ENCODE measurements around the gene NAPB. TPM values are rescaled to one million over a fixed set of nuclear protein-coding genes. Genes with fewer than 3 reads are reported as not detected.

NAPB gene
- polyA plus RNA-seq, 1 experiment: 6.4 TPM

DNA sequence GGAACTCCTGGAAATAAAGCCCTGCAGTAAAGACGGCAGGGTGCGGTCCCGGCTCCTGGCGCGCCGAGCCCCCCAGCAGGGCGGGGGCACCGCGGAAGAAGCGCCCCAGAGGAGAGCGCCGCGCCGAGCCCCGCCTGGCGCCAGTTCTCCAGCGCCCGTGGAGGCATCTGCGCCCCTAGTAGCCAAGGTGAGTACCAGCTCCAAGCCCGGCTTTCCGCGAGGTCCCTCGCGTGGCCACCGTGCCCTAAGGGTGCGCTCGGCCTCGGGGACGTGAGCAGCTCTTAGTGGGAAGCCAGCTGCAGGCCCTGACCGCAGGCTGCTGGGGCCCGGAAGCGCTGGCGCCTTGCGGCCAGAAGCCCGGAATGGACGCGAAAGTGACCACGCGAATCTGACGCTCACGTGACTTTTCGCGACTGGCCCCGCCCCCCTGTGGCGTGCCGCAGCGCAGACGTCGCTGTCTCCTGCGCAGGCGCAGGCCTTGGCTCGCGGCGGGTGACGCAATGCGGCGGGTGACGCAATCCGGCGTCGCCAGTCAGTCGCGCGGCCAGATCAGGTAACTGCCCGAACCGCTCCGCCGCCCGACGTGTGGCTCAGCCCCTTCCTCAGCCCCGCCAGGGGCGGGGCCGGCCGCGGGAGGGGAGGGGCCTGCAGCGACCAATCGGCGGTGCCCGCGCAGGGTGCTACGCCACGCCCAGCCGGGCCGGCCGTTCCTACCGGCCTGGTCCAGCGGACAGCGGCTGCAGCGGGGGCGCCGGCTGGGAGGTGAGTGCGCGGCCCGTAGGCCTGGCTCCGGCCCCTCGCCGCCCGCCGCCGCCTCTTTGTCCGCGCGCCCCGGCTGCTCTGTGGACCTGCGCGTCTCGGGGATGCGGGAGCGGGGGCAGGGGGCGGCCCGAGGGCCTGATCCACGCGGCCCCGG lies 59.6 kb downstream of the NAPB start, which contains the start of gene GZF1:
GZF1 (plus strand) TSS at position 707 of the 916 bp plus-strand sequence. CDS start 2,202 bp downstream, outside the sequence.
- TF ChIP-seq, protein P1, sequence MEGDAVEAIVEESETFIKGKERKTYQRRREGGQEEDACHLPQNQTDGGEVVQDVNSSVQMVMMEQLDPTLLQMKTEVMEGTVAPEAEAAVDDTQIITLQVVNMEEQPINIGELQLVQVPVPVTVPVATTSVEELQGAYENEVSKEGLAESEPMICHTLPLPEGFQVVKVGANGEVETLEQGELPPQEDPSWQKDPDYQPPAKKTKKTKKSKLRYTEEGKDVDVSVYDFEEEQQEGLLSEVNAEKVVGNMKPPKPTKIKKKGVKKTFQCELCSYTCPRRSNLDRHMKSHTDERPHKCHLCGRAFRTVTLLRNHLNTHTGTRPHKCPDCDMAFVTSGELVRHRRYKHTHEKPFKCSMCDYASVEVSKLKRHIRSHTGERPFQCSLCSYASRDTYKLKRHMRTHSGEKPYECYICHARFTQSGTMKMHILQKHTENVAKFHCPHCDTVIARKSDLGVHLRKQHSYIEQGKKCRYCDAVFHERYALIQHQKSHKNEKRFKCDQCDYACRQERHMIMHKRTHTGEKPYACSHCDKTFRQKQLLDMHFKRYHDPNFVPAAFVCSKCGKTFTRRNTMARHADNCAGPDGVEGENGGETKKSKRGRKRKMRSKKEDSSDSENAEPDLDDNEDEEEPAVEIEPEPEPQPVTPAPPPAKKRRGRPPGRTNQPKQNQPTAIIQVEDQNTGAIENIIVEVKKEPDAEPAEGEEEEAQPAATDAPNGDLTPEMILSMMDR (IDR thresholded peaks at IDR 0.05; ENCODE audit: low read depth, low read length): no peak
- H3K4me3 ChIP-seq (ENCODE audit: low read depth, low read length): peak within 1 kb of the TSS; percentile 82

DNA sequence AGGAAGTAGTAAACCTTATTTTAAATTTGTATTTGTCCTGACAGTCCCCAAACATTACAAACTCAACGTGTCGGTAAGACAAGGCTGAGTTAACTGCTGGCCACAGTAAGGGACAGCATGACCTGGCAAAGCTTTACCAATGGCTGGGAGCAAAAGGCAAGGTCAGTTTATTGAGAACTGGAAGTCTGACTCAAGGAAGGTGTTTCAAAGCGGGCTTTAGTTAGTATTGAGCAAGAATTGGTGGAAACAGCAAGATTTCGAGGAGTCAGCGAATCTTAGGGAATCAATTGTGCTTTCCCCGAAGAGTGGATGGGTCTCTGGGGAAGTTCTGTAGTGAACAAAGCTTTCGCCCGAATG lies 60.2 kb downstream of the NAPB start:
- H3K4me3 ChIP-seq (ENCODE audit: low read depth, low read length): peak overlapping the region; percentile 74
- DNase-seq (ENCODE audit: low read depth, low spot score): no peak
- TF ChIP-seq, protein P1 (IDR thresholded peaks at IDR 0.05; ENCODE audit: low read depth, low read length): no peak
- ChIA-PET POLR2A (interaction anchor here (1.0 to 1.5 kb wide), 2 partner anchors 11 to 60 kb away, joined by 4 to 9 read pairs; partner anchors contain the start of genes NAPB and NXT1), CTCF (interaction anchor here (4.0 kb wide), 1 partner anchor 11 kb away, joined by 27 read pairs; the partner anchor contains the start of gene NXT1)
- H3K9me3 ChIP-seq (ENCODE audit: control insufficient read depth, insufficient read depth, low read length): peaks cover 3% of the 10 kb centered on the region; the same call in 1 of the 2 replicates
- H3K27me3 ChIP-seq (ENCODE audit: control insufficient read depth, insufficient read depth, low read length): no peaks in the 10 kb centered on the region
- peak overlapping the region; percentile 95 for H3K27ac ChIP-seq (ENCODE audit: low read depth, low read length)

More for the DNA sequence above, 59.6 kb downstream of the NAPB start, which contains the start of gene GZF1:
- Histone ChIP-seq H3K9me3 (ENCODE audit: control insufficient read depth, insufficient read depth, low read length) (peaks cover 3% of the 10 kb centered on the region; the same call in 1 of the 2 replicates), H3K27ac (ENCODE audit: low read depth, low read length) (peak within 1 kb of the TSS; percentile 95), H3K27me3 (ENCODE audit: control insufficient read depth, insufficient read depth, low read length) (no peaks in the 10 kb centered on the region)
- ChIA-PET POLR2A (interaction anchor here (0.6 to 1.5 kb wide), 3 partner anchors 11 to 243 kb away, joined by 3 to 9 read pairs (median 4); partner anchors contain the start of genes NAPB and NXT1), CTCF (interaction anchor here (4.0 kb wide), 1 partner anchor 12 kb away, joined by 27 read pairs; the partner anchor contains the start of gene NXT1)
- DNase-seq (ENCODE audit: low read depth, low spot score): peak; percentile 97

- Histone ChIP-seq H3K9me3 (ENCODE audit: control insufficient read depth, insufficient read depth, low read length) (peaks cover 3% of the 10 kb centered on the region; the same call in 1 of the 2 replicates), H3K4me3 (ENCODE audit: low read depth, low read length) (no peak overlapping the region), H3K27me3 (ENCODE audit: control insufficient read depth, insufficient read depth, low read length) (no peaks in the 10 kb centered on the region), H3K27ac (ENCODE audit: low read depth, low read length) (no peak overlapping the region)
- TF ChIP-seq, protein P1 (IDR thresholded peaks at IDR 0.05; ENCODE audit: low read depth, low read length): no peak
- DNase-seq (ENCODE audit: low read depth, low spot score): no peak
- ChIA-PET POLR2A (interaction anchor here (1.5 kb wide), 1 partner anchor 10 kb away, joined by 9 read pairs; the partner anchor contains the start of gene NXT1), CTCF (interaction anchor here (1.2 to 4.0 kb wide), 2 partner anchors 11 to 115 kb away, joined by 3 to 27 read pairs; partner anchors contain the start of gene NXT1)
Observed at GRCh38 chr20:23360531-23360930, 60.8 kb downstream of the NAPB start.

DNA sequence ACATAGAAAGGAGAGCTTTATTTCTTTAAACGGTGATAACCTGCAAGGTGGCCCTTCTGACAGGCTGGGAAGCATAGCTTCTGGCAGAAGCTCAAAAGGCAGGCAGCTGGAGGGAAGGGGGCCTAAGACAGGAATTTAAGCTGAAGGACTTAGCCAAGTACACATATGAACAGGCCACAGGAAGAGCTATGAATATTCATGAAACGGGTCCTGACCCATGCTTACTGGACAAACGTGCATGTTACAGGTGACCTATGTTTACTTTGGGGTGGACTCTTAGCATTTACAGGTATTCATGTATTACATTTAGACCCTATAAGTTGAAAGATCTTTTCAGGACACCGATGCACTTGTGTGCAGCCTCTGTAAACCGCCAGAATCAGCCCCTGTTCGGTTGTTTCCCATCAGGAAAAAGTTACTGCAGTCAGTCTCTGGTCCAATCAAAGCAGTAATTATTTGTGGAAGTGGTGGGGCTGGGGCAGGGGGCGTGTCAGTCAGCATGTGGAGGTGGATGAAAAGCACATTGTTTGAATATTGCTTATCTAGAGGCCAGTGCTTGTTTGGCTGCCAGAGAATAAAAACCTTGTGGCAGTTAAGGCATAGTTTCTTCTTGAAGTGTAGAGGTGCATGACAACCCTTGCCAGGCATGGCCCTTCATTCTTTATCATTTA lies 62.2 kb downstream of the NAPB start:
- ChIA-PET POLR2A (interaction anchor here (1.4 kb wide), 1 partner anchor 9 kb away, joined by 5 read pairs; no protein-coding TSS in a partner anchor), CTCF (interaction anchor here (0.6 to 4.0 kb wide), 3 partner anchors 9 to 82 kb away, joined by 3 to 27 read pairs (median 5); partner anchors contain the start of genes NAPB and NXT1)
- no peak for DNase-seq (ENCODE audit: low read depth, low spot score)
- no peaks in the 10 kb centered on the region for H3K27me3 ChIP-seq (ENCODE audit: control insufficient read depth, insufficient read depth, low read length)
- H3K9me3 ChIP-seq (ENCODE audit: control insufficient read depth, insufficient read depth, low read length): peaks cover 3% of the 10 kb centered on the region; the same call in 1 of the 2 replicates
- TF ChIP-seq, protein P1 (IDR thresholded peaks at IDR 0.05; ENCODE audit: low read depth, low read length): no peak
- H3K27ac ChIP-seq (ENCODE audit: low read depth, low read length): no peak overlapping the region
- no peak overlapping the region for H3K4me3 ChIP-seq (ENCODE audit: low read depth, low read length)
